Uterus (tissue), 2 donors: ENCODE results near the gene AVPI1.

Source experiments
- CTCF ChIP-seq, 4 experiments: fragments of 200-600 bp in 2 of 4; fragments of 450-650 bp in 2 of 4; sonication (generic) in 2 of 4; IDR thresholded peaks; one replicate each; pipeline ENCODE4 v1.5.1; 2016 to 2019; ENCODE audit warnings: antibody characterized with exemption in 4 of 4, mild to moderate bottlenecking in 2 of 4, moderate library complexity in 1 of 4
- POLR2A ChIP-seq, 2 donors: fragments of 450-650 bp; IDR thresholded peaks; one replicate each; pipeline ENCODE4 v1.6.1; 2016; ENCODE audit warnings: antibody characterized with exemption in 2 of 2, mild to moderate bottlenecking in 1 of 2, moderate library complexity in 1 of 2

- TF ChIP-seq POLR2A (IDR thresholded peaks at IDR 0.05) (no peak), CTCF (IDR thresholded peaks at IDR 0.05) (no peak)
Observed at GRCh38 chr10:97687785-97688781, 1.0 kb upstream of the AVPI1 start.
